T-cell (primary cell): ENCODE data around the gene RSU1. TPM values are rescaled to one million over a fixed set of nuclear protein-coding genes. Genes with fewer than 3 reads are reported as not detected.

ENCODE experiments used
- ATAC-seq, 4 experiments: fragments of 200-7000 bp in 3 of 4; fragments of 150-1000 bp in 1 of 4; cut with Tn5 transposase; replicated peaks in 1 of 4; 1 replicate in 3 of 4; 2 replicates in 1 of 4; pipeline ENCODE4 v1.10.0; 2021; ENCODE audit warnings: moderate library complexity in 3 of 4, mild to moderate bottlenecking in 2 of 4, moderate number of reproducible peaks in 1 of 4
- CTCF ChIA-PET, 2 donors: fragments of 300-600 bp; sonication (Branson Sonifier 250); formaldehyde crosslinking; loops; one replicate each; lab custom pipeline; 2022; ENCODE audit warnings: antibody characterized with exemption in 2 of 2; lab: Charles Lee
- POLR2A ChIA-PET, 2 donors: fragments of 300-600 bp; sonication (Branson Sonifier 250); formaldehyde crosslinking; loops; one replicate each; lab custom pipeline; 2022; ENCODE audit warnings: antibody characterized with exemption in 2 of 2; lab: Charles Lee
- DNase-seq, 35 experiments: peaks; one replicate each; pipeline versions ENCODE4 v3.0.0 to v3.0.0-alpha.2; 2013 to 2023
- H3K27ac ChIP-seq: one replicate; pipeline ENCODE4 v1.5.1; 2013; ENCODE audit warnings: low read length
- H3K27me3 ChIP-seq, 2 experiments: replicated peaks in 1 of 2; 1 replicate in 1 of 2; 2 replicates in 1 of 2; pipeline versions ENCODE4 v1.6.1 to v1.7.0; 2013; ENCODE audit warnings: low read length in 1 of 2, mixed read lengths in 1 of 2; ENCODE audit not compliant: control insufficient read depth in 2 of 2, insufficient read depth in 2 of 2; ENCODE audit errors: extremely low read depth in 1 of 2
- H3K36me3 ChIP-seq, 2 donors: 1 replicate in 1 of 2; 2 replicates in 1 of 2; pipeline versions ENCODE4 v1.6.1 to v1.7.0; 2013; ENCODE audit warnings: low read length in 1 of 2; ENCODE audit not compliant: control insufficient read depth in 2 of 2, insufficient read depth in 1 of 2; ENCODE audit errors: extremely low read depth in 1 of 2
- H3K4me1 ChIP-seq, 2 experiments: 1 replicate in 1 of 2; 2 replicates in 1 of 2; pipeline versions ENCODE4 v1.6.1 to v1.7.0; 2013; ENCODE audit warnings: low read length in 2 of 2, mixed read lengths in 1 of 2; ENCODE audit not compliant: insufficient read depth in 2 of 2, control insufficient read depth in 1 of 2; ENCODE audit errors: extremely low read depth in 1 of 2
- H3K4me3 ChIP-seq, 2 donors: 1 replicate in 1 of 2; 2 replicates in 1 of 2; pipeline versions ENCODE4 v1.5.1 to v1.7.0; 2013; ENCODE audit warnings: mild to moderate bottlenecking in 2 of 2, low read length in 1 of 2, moderate library complexity in 1 of 2; ENCODE audit not compliant: control insufficient read depth in 1 of 2; ENCODE audit errors: extremely low read depth in 1 of 2
- H3K9me3 ChIP-seq: 2 replicates; pipeline ENCODE4 v1.7.0; 2013
- H3K27ac Mint-ChIP-seq, 2 donors: one replicate each; pipeline ENCODE4 v1.8.0; 2020 to 2021; ENCODE audit warnings: mild to moderate bottlenecking in 2 of 2, mixed read lengths in 2 of 2
- H3K27me3 Mint-ChIP-seq, 2 donors: one replicate each; pipeline ENCODE4 v1.8.0; 2021 to 2022; ENCODE audit warnings: mixed read lengths in 2 of 2
- H3K36me3 Mint-ChIP-seq: one replicate; pipeline ENCODE4 v1.8.0; 2021; ENCODE audit warnings: mixed read lengths
- H3K4me1 Mint-ChIP-seq, 3 donors: one replicate each; pipeline ENCODE4 v1.8.0; 2020 to 2022; ENCODE audit warnings: mixed read lengths in 3 of 3, mild to moderate bottlenecking in 1 of 3
- H3K4me3 Mint-ChIP-seq, 3 donors: one replicate each; pipeline ENCODE4 v1.8.0; 2020 to 2022; ENCODE audit warnings: mild to moderate bottlenecking in 3 of 3, mixed read lengths in 3 of 3, moderate library complexity in 3 of 3
- H3K9me3 Mint-ChIP-seq, 3 donors: one replicate each; pipeline ENCODE4 v1.8.0; 2020 to 2022; ENCODE audit warnings: mixed read lengths in 3 of 3
- WGBS: methylation state at CpG from one replicate; pipeline ENCODE4 v1.1.5; 2013; ENCODE audit warnings: missing lambda C conversion rate; ENCODE audit not compliant: insufficient coverage; 5-methylcytosine and 5-hydroxymethylcytosine counted together
- total RNA-seq, 35 experiments: library from RNA in 6 of 35; stranded (reverse) in 6 of 35; fragments of 120-200 nt in 1 of 35; gene quantifications; one replicate each; pipeline versions ENCODE4 v1.2.1 to v1.2.4 and lab custom pipeline; 2013 to 2026

RSU1 gene
- total RNA-seq, 5 donors from 2014 or later (not counting 1 experiment from before 2014, with no cell fraction given), result 49.5 to 60.4 (median 58.1) TPM

GRCh38 chr10:16713290-16713689, 103.9 kb downstream of the RSU1 start:
- Histone ChIP-seq H3K4me3 (no peak overlapping the region), H3K27me3 (no peaks in the 10 kb centered on the region), H3K9me3 (peaks cover 9% of the 10 kb centered on the region), H3K27ac (no peak overlapping the region), H3K4me1 (no peaks in the 10 kb centered on the region), H3K36me3 (peaks cover 0 to 11% of the 10 kb centered on the region in 2 donors)
- POLR2A ChIA-PET, result no interaction called here
- Mint-ChIP-seq H3K36me3 (peaks cover 62% of the 10 kb centered on the region), H3K4me3 (no peak overlapping the region), H3K9me3 (peaks cover 28 to 45% (median 31%) of the 10 kb centered on the region in 3 donors), H3K27me3 (no peaks in the 10 kb centered on the region), H3K27ac (no peak overlapping the region), H3K4me1 (no peaks in the 10 kb centered on the region)
- CTCF ChIA-PET, result no interaction called here
- WGBS, result 100% methylated on average over 2 of the region's 3 CpGs
- ATAC-seq (no peak), DNase-seq (no peak)

GRCh38 chr10:16712883-16713282, 104.3 kb downstream of the RSU1 start:
- H3K36me3 Mint-ChIP-seq, result peaks cover 61% of the 10 kb centered on the region
- no peaks in the 10 kb centered on the region for H3K4me1 Mint-ChIP-seq
- H3K9me3 Mint-ChIP-seq, result peaks cover 28 to 45% (median 31%) of the 10 kb centered on the region in 3 donors
- Histone ChIP-seq H3K4me3 (no peak overlapping the region), H3K4me1 (no peaks in the 10 kb centered on the region), H3K27ac (no peak overlapping the region), H3K36me3 (peaks cover 0 to 11% of the 10 kb centered on the region in 2 donors), H3K9me3 (peaks cover 9% of the 10 kb centered on the region), H3K27me3 (no peaks in the 10 kb centered on the region)
- no peaks in the 10 kb centered on the region for H3K27me3 Mint-ChIP-seq
- DNase-seq, result no peak
- H3K27ac Mint-ChIP-seq, result no peak overlapping the region
- POLR2A ChIA-PET, result no interaction called here
- ATAC-seq, result no peak
- no peak overlapping the region for H3K4me3 Mint-ChIP-seq
- CTCF ChIA-PET, result no interaction called here
- no CpG with 5 or more reads among the region's 1 CpG for WGBS

DNA sequence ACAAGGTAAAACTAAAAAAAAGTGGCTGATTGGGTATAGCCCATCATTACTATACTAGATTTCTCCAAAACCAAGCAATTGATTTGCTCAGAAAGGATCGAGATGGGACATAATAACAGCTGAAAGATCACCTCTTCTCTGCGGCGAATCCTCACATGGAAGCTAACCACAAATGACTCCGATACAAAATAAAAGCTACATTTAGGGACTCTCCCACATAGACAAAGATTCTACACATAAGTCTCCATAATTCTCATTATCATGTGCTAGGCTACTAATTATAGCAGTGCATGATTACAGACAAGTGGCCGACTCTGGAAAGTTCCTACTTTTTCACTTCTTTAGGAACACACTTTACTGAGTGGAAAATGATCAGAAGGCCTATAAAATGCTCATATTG, 116.9 kb downstream of the RSU1 start:
- no peaks in the 10 kb centered on the region for H3K4me1 ChIP-seq
- CTCF ChIA-PET, result no interaction called here
- H3K36me3 ChIP-seq, result no peaks in the 10 kb centered on the region
- H3K4me1 Mint-ChIP-seq, result no peaks in the 10 kb centered on the region
- H3K27me3 Mint-ChIP-seq, result no peaks in the 10 kb centered on the region
- peaks cover 0 to 10% (median 2%) of the 10 kb centered on the region in 3 donors for H3K9me3 Mint-ChIP-seq
- ATAC-seq (no peak), DNase-seq (no peak)
- H3K27ac ChIP-seq, result no peak overlapping the region
- no peak overlapping the region for H3K4me3 ChIP-seq
- H3K4me3 Mint-ChIP-seq, result no peak overlapping the region
- peaks cover 30% of the 10 kb centered on the region for H3K36me3 Mint-ChIP-seq
- no peaks in the 10 kb centered on the region for H3K27me3 ChIP-seq
- POLR2A ChIA-PET, result no interaction called here
- H3K9me3 ChIP-seq, result no peaks in the 10 kb centered on the region
- H3K27ac Mint-ChIP-seq, result no peak overlapping the region
- WGBS, result 100% methylated on average over 3 of the region's 5 CpGs

DNA sequence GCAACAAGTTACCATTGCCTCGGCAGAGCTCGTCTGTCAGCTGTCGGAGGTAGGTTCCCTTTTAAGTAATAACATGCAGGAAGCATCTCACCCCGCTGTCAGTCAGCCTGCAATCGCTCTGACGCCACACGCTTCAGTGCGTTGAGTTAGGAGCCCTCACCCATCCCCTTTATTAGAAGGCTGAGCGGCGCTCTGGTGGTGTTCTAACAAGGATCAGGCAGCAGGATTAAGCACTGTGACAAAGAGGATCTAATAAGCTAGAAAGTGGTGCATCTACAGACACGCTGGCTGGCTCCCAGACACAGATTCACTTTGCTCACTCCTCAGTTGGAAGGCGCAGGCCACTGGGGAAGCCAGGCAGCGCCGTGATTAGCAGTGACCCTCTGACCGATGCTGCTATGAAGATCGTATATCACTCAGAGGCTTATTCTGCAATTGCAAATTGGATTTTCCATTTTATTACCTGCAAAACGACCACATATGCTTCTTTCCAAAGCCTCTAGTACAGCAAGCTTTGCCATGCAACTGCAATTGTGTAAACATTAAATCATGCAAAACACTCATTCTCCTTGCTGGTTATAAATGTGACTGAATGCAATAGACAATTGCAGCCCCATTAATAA, 117.7 kb downstream of the RSU1 start:
- ChIA-PET CTCF (no interaction called here), POLR2A (no interaction called here)
- H3K27ac Mint-ChIP-seq, result no peak overlapping the region
- ATAC-seq (no peak), DNase-seq (no peak)
- no peaks in the 10 kb centered on the region for H3K27me3 Mint-ChIP-seq
- Histone ChIP-seq H3K36me3 (peaks cover 4% of the 10 kb centered on the region in 2 donors), H3K9me3 (no peaks in the 10 kb centered on the region), H3K4me3 (no peak overlapping the region), H3K4me1 (no peaks in the 10 kb centered on the region), H3K27me3 (no peaks in the 10 kb centered on the region), H3K27ac (no peak overlapping the region)
- no peak overlapping the region for H3K4me3 Mint-ChIP-seq
- WGBS, result 98% methylated on average over 8 of the region's 17 CpGs
- no peaks in the 10 kb centered on the region for H3K4me1 Mint-ChIP-seq
- peaks cover 0 to 10% (median 2%) of the 10 kb centered on the region in 3 donors for H3K9me3 Mint-ChIP-seq
- peaks cover 38% of the 10 kb centered on the region for H3K36me3 Mint-ChIP-seq

DNA sequence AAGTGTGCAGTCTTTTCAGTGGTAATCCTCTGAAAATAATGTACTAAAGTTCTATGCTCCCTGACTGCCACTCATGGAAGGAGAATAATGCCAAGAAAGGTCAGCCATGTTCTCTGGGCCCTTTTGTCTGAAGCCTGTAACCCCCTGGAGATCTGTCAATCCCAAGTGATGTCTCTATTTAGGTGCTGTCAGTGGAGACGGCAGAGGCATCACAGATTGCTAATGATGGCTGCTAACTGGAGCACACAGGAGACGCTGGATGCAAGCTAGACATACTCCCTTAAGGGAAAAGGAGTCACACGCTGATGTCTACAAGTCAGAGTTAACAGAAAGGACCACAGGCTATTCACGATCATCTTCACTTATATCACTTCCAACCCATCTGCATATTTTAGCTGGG, 118.8 kb downstream of the RSU1 start:
- DNase-seq (no peak), ATAC-seq (no peak)
- no peak overlapping the region for H3K27ac Mint-ChIP-seq
- Histone ChIP-seq H3K27ac (no peak overlapping the region), H3K4me3 (no peak overlapping the region), H3K36me3 (peaks cover 4% of the 10 kb centered on the region in 2 donors), H3K27me3 (no peaks in the 10 kb centered on the region), H3K4me1 (no peaks in the 10 kb centered on the region), H3K9me3 (no peaks in the 10 kb centered on the region)
- no peak overlapping the region for H3K4me3 Mint-ChIP-seq
- H3K4me1 Mint-ChIP-seq, result no peaks in the 10 kb centered on the region
- 100% methylated on average over 1 of the region's 4 CpGs for WGBS
- ChIA-PET POLR2A (no interaction called here), CTCF (no interaction called here)
- H3K36me3 Mint-ChIP-seq, result peaks cover 47% of the 10 kb centered on the region
- H3K27me3 Mint-ChIP-seq, result no peaks in the 10 kb centered on the region
- H3K9me3 Mint-ChIP-seq, result peaks cover 0 to 10% (median 2%) of the 10 kb centered on the region in 3 donors

DNA sequence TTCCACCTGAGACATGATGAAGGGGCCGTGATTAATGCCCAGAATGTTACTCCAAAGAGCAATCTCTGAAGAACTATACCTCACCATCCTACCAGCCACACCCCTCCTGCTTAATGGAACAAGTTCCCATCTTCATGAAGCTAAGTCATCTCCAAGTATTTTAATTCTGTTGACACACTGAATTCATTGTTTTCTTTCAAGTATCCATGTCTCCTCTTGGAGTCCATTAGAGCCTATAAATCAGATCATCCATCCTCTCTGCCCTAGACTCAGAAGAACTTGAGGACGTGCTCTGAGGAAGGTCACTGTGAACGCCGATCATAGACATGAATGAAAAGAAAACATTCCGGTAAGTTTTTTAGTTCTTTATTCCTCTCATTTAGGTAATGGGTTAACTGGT, 126.8 kb downstream of the RSU1 start:
- no peak for DNase-seq
- no peak for ATAC-seq
- Mint-ChIP-seq H3K27me3 (no peaks in the 10 kb centered on the region), H3K36me3 (peaks cover 62% of the 10 kb centered on the region), H3K4me1 (no peaks in the 10 kb centered on the region), H3K9me3 (no peaks in the 10 kb centered on the region), H3K4me3 (no peak overlapping the region), H3K27ac (no peak overlapping the region)
- H3K36me3 ChIP-seq, result peaks cover 7 to 10% of the 10 kb centered on the region in 2 donors
- WGBS, result 100% methylated on average over 1 of the region's 5 CpGs
- no peak overlapping the region for H3K4me3 ChIP-seq
- H3K4me1 ChIP-seq, result no peaks in the 10 kb centered on the region
- ChIA-PET POLR2A (no interaction called here), CTCF (no interaction called here)
- no peaks in the 10 kb centered on the region for H3K27me3 ChIP-seq
- no peak overlapping the region for H3K27ac ChIP-seq
- H3K9me3 ChIP-seq, result no peaks in the 10 kb centered on the region
